Trophoblast cell (in vitro differentiated cells and primary cell): Measurements from ENCODE around the gene DNLZ.

Source experiments
- DNase-seq, 2 donors: peaks; one replicate each; pipeline ENCODE4 v3.0.0-alpha.2; 2016
- H2AFZ ChIP-seq: 2 replicates; pipeline ENCODE4 v1.6.1; 2013; ENCODE audit warnings: low read length, moderate library complexity, mild to moderate bottlenecking; ENCODE audit not compliant: insufficient read depth, poor library complexity
- H2AK5ac ChIP-seq: 2 replicates; pipeline ENCODE4 v1.6.1; 2013; ENCODE audit warnings: mild to moderate bottlenecking, low read length
- H2BK120ac ChIP-seq: 2 replicates; pipeline ENCODE4 v1.6.1; 2013; ENCODE audit warnings: low read length, mild to moderate bottlenecking, moderate library complexity; ENCODE audit not compliant: insufficient read depth, poor library complexity
- H2BK12ac ChIP-seq: 2 replicates; pipeline ENCODE4 v1.6.1; 2013; ENCODE audit warnings: mild to moderate bottlenecking, low read length, moderate library complexity
- H2BK5ac ChIP-seq: 2 replicates; pipeline ENCODE4 v1.6.1; 2013; ENCODE audit warnings: low read length, low read depth, moderate library complexity, mild to moderate bottlenecking; ENCODE audit not compliant: poor library complexity
- H3K14ac ChIP-seq: 2 replicates; pipeline ENCODE4 v1.6.1; 2013; ENCODE audit warnings: mild to moderate bottlenecking, low read length
- H3K18ac ChIP-seq: 2 replicates; pipeline ENCODE4 v1.6.1; 2013; ENCODE audit warnings: mild to moderate bottlenecking, low read length
- H3K23ac ChIP-seq: 2 replicates; pipeline ENCODE4 v1.6.1; 2013; ENCODE audit warnings: low read length
- H3K27ac ChIP-seq: 2 replicates; pipeline ENCODE4 v1.5.1; 2013; ENCODE audit warnings: low read depth, mild to moderate bottlenecking, inconsistent platforms, low read length, moderate library complexity
- H3K27me3 ChIP-seq: 2 replicates; pipeline ENCODE4 v1.6.1; 2013; ENCODE audit warnings: inconsistent platforms, mild to moderate bottlenecking, low read length, moderate library complexity; ENCODE audit not compliant: insufficient read depth
- H3K36me3 ChIP-seq, 2 experiments: 1 replicate in 1 of 2; 2 replicates in 1 of 2; pipeline ENCODE4 v1.6.1; 2013; ENCODE audit warnings: low read length in 2 of 2, mild to moderate bottlenecking in 2 of 2, moderate library complexity in 1 of 2; ENCODE audit not compliant: insufficient read depth in 2 of 2, control insufficient read depth in 1 of 2
- H3K4ac ChIP-seq: 2 replicates; pipeline ENCODE4 v1.6.1; 2013; ENCODE audit warnings: low read depth, mild to moderate bottlenecking, low read length, moderate library complexity
- H3K4me1 ChIP-seq, 2 experiments: 1 replicate in 1 of 2; 2 replicates in 1 of 2; pipeline ENCODE4 v1.6.1; 2013; ENCODE audit warnings: low read length in 2 of 2, mild to moderate bottlenecking in 2 of 2, moderate library complexity in 1 of 2; ENCODE audit not compliant: insufficient read depth in 2 of 2, control insufficient read depth in 1 of 2
- H3K4me2 ChIP-seq: 2 replicates; pipeline ENCODE4 v1.6.1; 2013; ENCODE audit warnings: inconsistent platforms, mild to moderate bottlenecking, low read length, moderate library complexity
- H3K4me3 ChIP-seq: 2 replicates; pipeline ENCODE4 v1.5.1; 2013; ENCODE audit warnings: mild to moderate bottlenecking, low read depth, low read length, inconsistent platforms
- H3K79me1 ChIP-seq: one replicate; pipeline ENCODE4 v1.6.1; 2013; ENCODE audit warnings: low read length
- H3K79me2 ChIP-seq: 2 replicates; pipeline ENCODE4 v1.6.1; 2013; ENCODE audit warnings: low read length, mild to moderate bottlenecking; ENCODE audit not compliant: control insufficient read depth, insufficient read depth, poor library complexity
- H3K9ac ChIP-seq: 2 replicates; pipeline ENCODE4 v1.6.1; 2013; ENCODE audit warnings: mild to moderate bottlenecking, low read length
- H3K9me3 ChIP-seq: 2 replicates; pipeline ENCODE4 v1.6.1; 2013; ENCODE audit warnings: low read depth, mild to moderate bottlenecking, control low read depth, inconsistent platforms, low read length; ENCODE audit not compliant: insufficient read depth
- H4K12ac ChIP-seq: 2 replicates; pipeline ENCODE4 v1.6.1; 2013; ENCODE audit warnings: low read depth, mild to moderate bottlenecking, low read length, moderate library complexity
- H4K8ac ChIP-seq: 2 replicates; pipeline ENCODE4 v1.6.1; 2013; ENCODE audit warnings: low read depth, mild to moderate bottlenecking, low read length, moderate library complexity
- H4K91ac ChIP-seq: one replicate; pipeline ENCODE4 v1.6.1; 2013; ENCODE audit warnings: low read depth, mild to moderate bottlenecking, low read length, moderate library complexity
- WGBS: extraction: QIAGEN DNeasy Blood & Tissue Kit; methylation state at CpG from one replicate; pipeline ENCODE4 v1.1.7; 2013; ENCODE audit warnings: missing lambda C conversion rate; ENCODE audit not compliant: insufficient read length, insufficient coverage; ENCODE audit errors: extremely low coverage; 5-methylcytosine and 5-hydroxymethylcytosine counted together

DNLZ gene

DNA sequence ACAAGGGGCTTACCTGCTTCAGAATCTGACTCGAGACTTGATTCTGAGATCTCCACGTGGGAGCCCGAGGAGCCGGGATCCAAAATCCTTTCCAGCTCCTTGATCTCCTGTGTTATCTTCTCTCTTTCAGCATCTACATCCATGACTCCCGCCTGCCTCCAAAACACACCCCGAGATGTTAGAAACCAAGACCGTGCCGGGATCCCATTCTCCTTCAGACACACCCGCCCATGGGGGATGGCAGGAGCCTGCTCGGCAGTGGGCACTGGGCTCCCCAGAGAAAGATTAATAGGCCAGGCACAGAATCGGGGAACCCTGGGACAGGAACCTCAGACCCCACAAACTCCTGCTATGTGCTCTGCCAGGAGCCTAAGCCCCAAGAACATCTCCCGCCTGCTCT lies 34.7 kb upstream of the DNLZ start:
- H3K4me2 ChIP-seq: no peak overlapping the region
- no peak overlapping the region for H3K9ac ChIP-seq
- WGBS: no CpG with 5 or more reads among the region's 12 CpGs
- no peak overlapping the region for H2AK5ac ChIP-seq
- no peak overlapping the region for H4K91ac ChIP-seq
- no peaks in the 10 kb centered on the region for H3K9me3 ChIP-seq
- H3K18ac ChIP-seq: no peak overlapping the region
- peaks cover 9% of the 10 kb centered on the region for H3K79me2 ChIP-seq
- no peak overlapping the region for H3K27ac ChIP-seq
- no peak overlapping the region for H4K8ac ChIP-seq
- H3K14ac ChIP-seq: no peak overlapping the region
- H2AFZ ChIP-seq: no peak overlapping the region
- no peak overlapping the region for H3K4ac ChIP-seq
- no peak overlapping the region for H2BK5ac ChIP-seq
- no peak overlapping the region for H4K12ac ChIP-seq
- no peak overlapping the region for H2BK12ac ChIP-seq
- H3K4me3 ChIP-seq: no peak overlapping the region
- H3K4me1 ChIP-seq: peaks cover 16 to 30% of the 10 kb centered on the region in 2 experiments
- no peak overlapping the region for H2BK120ac ChIP-seq
- H3K36me3 ChIP-seq: peaks cover 49 to 56% of the 10 kb centered on the region in 2 experiments
- peaks cover 5% of the 10 kb centered on the region for H3K79me1 ChIP-seq
- no peaks in the 10 kb centered on the region for H3K27me3 ChIP-seq
- no peak for DNase-seq
- H3K23ac ChIP-seq: no peak overlapping the region

- no peak overlapping the region for H3K9ac ChIP-seq
- H3K23ac ChIP-seq: no peak overlapping the region
- no peak overlapping the region for H4K8ac ChIP-seq
- H2BK5ac ChIP-seq: no peak overlapping the region
- H2AK5ac ChIP-seq: no peak overlapping the region
- no peak overlapping the region for H2BK12ac ChIP-seq
- H3K4me3 ChIP-seq: no peak overlapping the region
- no peak overlapping the region for H2BK120ac ChIP-seq
- H3K14ac ChIP-seq: no peak overlapping the region
- H3K27ac ChIP-seq: no peak overlapping the region
- peaks cover 5% of the 10 kb centered on the region for H3K79me1 ChIP-seq
- H3K27me3 ChIP-seq: no peaks in the 10 kb centered on the region
- no peak overlapping the region for H3K18ac ChIP-seq
- peaks cover 9% of the 10 kb centered on the region for H3K79me2 ChIP-seq
- no peak overlapping the region for H3K4ac ChIP-seq
- H3K36me3 ChIP-seq: peaks cover 55 to 60% of the 10 kb centered on the region in 2 experiments
- no peak overlapping the region for H4K12ac ChIP-seq
- H4K91ac ChIP-seq: no peak overlapping the region
- no peak overlapping the region for H3K4me2 ChIP-seq
- WGBS: no CpG with 5 or more reads among the region's 6 CpGs
- H3K4me1 ChIP-seq: peaks cover 16 to 30% of the 10 kb centered on the region in 2 experiments
- H2AFZ ChIP-seq: no peak overlapping the region
- H3K9me3 ChIP-seq: no peaks in the 10 kb centered on the region
- no peak for DNase-seq
Measured at GRCh38 chr9:136397643-136398042, 34.1 kb upstream of the DNLZ start.

DNA sequence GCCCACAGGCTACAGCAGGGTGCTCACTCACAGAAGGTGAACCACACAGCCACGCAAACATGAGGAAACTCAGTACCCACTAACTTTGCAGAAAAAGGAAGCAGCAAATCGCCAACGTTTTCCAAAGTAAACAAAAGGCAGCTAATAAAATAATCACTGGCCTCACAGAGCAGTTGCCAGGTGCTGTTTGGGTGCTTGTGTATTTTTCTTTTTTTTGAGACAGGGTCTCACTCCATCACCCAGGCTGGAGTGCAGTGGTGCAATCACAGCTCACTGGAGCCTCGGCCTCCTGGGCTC lies 32.6 kb upstream of the DNLZ start:
- Histone ChIP-seq H2AK5ac (no peak overlapping the region), H3K79me1 (peaks cover 3% of the 10 kb centered on the region), H3K14ac (no peak overlapping the region), H2AFZ (no peak overlapping the region), H4K12ac (no peak overlapping the region), H4K8ac (no peak overlapping the region), H2BK12ac (no peak overlapping the region), H3K36me3 (peaks cover 66 to 68% of the 10 kb centered on the region in 2 experiments), H3K4me3 (no peak overlapping the region), H4K91ac (no peak overlapping the region), H2BK5ac (no peak overlapping the region), H3K4me1 (peaks cover 7 to 20% of the 10 kb centered on the region in 2 experiments), H2BK120ac (no peak overlapping the region), H3K18ac (no peak overlapping the region), H3K79me2 (peaks cover 9% of the 10 kb centered on the region), H3K9me3 (no peaks in the 10 kb centered on the region), H3K4me2 (no peak overlapping the region), H3K4ac (no peak overlapping the region), H3K9ac (no peak overlapping the region), H3K27me3 (no peaks in the 10 kb centered on the region), H3K23ac (no peak overlapping the region), H3K27ac (no peak overlapping the region)
- no peak for DNase-seq
- WGBS: no CpG with 5 or more reads among the region's 4 CpGs

DNA sequence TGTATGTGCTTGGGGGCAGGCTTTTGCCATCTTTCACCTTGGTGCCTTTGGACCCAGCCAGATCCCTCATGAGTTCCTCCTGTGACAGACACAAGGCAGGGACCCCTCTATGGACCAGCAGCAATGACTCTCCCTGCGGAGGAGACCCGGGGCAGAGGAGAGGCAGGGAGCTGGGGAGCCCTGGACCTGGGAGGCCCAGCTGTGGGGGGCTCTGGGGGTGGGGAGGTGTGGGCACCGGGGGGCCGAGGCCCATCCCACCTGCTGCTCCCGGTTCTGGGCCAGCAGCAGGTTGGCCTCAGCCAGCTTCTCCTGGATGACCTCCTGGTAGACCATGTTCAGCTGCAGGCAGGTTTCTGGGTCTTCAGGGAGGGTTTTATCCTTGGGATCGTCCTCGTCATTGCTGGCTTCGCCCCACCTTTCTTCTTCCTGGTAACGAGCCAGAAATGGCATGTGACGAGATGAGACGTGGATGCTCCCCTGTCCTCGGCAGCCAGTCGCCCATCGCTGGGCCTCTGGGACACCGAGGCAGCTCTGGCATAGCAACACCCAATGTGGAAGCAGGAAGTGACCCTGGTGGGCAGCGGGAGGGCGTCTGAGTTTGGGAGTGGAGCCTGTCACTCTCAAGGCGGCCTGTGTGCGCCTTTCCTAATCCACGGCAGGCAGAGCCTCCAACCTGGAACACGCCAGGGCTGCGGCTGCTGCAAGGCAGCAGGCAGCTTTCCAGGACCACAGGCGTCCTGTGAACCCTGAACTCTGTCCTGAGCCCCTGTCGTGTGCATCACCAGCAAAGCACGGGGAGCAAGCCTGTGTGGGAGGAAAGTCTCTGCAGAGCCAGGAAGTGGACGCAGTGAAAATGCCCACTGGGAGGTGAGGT lies 32.0 kb upstream of the DNLZ start:
- no peak overlapping the region for H3K9ac ChIP-seq
- no peak overlapping the region for H3K27ac ChIP-seq
- no peak overlapping the region for H2AK5ac ChIP-seq
- H4K8ac ChIP-seq: no peak overlapping the region
- no peaks in the 10 kb centered on the region for H3K27me3 ChIP-seq
- H3K79me1 ChIP-seq: peaks cover 3% of the 10 kb centered on the region
- DNase-seq: no peak
- no peak overlapping the region for H3K23ac ChIP-seq
- no peak overlapping the region for H2BK5ac ChIP-seq
- H3K14ac ChIP-seq: no peak overlapping the region
- H4K12ac ChIP-seq: no peak overlapping the region
- peaks cover 4 to 16% of the 10 kb centered on the region in 2 experiments for H3K4me1 ChIP-seq
- peaks cover 66 to 68% of the 10 kb centered on the region in 2 experiments for H3K36me3 ChIP-seq
- no peak overlapping the region for H3K18ac ChIP-seq
- no peak overlapping the region for H3K4me3 ChIP-seq
- no peak overlapping the region for H4K91ac ChIP-seq
- H2BK12ac ChIP-seq: no peak overlapping the region
- H3K4me2 ChIP-seq: no peak overlapping the region
- peaks cover 9% of the 10 kb centered on the region for H3K79me2 ChIP-seq
- no peaks in the 10 kb centered on the region for H3K9me3 ChIP-seq
- WGBS: no CpG with 5 or more reads among the region's 26 CpGs
- no peak overlapping the region for H3K4ac ChIP-seq
- H2AFZ ChIP-seq: no peak overlapping the region
- no peak overlapping the region for H2BK120ac ChIP-seq
